Stimulated activated memory B cell treated with anti-CD40 and anti-IgM and Interleukin-4, amounts not matched to agents 10 μg/mL and 1 μg/mL and 100 μg/mL, for 72 hours (primary cell): ENCODE data around the gene NOTCH2.

Experiments
- ATAC-seq: fragments of 150-1000 bp; cut with Tn5 transposase; 2 replicates; pipeline ENCODE4 v1.10.0; 2021
- H3K27ac Mint-ChIP-seq: one replicate; pipeline ENCODE4 v1.8.0; 2022; ENCODE audit warnings: mild to moderate bottlenecking, mixed read lengths
- H3K27me3 Mint-ChIP-seq: one replicate; pipeline ENCODE4 v1.8.0; 2022; ENCODE audit warnings: mixed read lengths
- H3K36me3 Mint-ChIP-seq: one replicate; pipeline ENCODE4 v1.8.0; 2022; ENCODE audit warnings: mixed read lengths
- H3K4me1 Mint-ChIP-seq: one replicate; pipeline ENCODE4 v1.8.0; 2022; ENCODE audit warnings: mixed read lengths
- H3K4me3 Mint-ChIP-seq: one replicate; pipeline ENCODE4 v1.8.0; 2022; ENCODE audit warnings: mild to moderate bottlenecking, moderate library complexity, mixed read lengths
- H3K9me3 Mint-ChIP-seq: one replicate; pipeline ENCODE4 v1.8.0; 2022; ENCODE audit warnings: mixed read lengths

NOTCH2 gene

DNA sequence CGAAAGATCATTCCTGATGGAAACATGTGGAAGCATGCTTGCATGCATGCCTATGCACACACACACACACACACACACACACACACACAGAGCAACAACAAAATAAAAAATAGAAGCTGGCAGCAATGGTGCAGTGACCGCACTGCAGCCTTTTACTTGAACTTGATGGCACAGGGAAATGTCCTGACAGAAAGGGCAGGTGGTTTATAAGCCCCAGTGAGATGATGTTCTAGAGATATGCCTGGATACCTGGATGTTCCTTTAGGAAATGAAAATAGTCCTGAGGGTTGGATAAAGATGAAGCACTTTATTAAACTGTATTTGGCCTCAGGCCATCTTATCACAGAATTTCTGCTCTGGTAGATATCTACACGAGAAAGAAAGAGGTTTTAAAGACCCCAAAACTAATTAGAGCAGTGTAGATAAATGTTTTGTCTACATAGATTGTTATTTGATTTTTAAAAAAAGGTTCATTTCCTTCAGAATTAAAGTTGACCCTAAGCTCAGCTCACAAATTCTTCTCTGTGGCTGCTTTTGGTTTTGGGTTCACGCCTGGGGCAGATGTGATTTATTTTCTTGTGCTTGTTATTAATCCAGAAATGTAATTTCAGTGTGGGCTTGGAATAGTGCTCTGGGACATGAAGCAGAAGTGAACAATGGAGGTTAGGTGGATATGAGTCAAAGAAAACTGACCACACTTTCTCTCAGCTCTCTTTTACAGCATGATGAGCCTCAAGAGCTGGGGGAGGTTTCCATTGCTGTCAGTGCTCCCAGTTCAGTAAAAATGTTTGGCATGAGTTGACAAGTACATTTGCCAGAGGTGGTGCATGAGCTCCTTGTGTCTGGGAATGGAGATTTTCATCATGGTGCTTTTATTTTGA is 196.1 kb downstream of the NOTCH2 start:
- Mint-ChIP-seq H3K27me3 (peaks cover 17% of the 10 kb centered on the region), H3K36me3 (no peaks in the 10 kb centered on the region), H3K27ac (no peak overlapping the region), H3K9me3 (no peaks in the 10 kb centered on the region), H3K4me1 (peaks cover 7% of the 10 kb centered on the region), H3K4me3 (no peak overlapping the region)
- ATAC-seq, result peak; percentile 48

DNA sequence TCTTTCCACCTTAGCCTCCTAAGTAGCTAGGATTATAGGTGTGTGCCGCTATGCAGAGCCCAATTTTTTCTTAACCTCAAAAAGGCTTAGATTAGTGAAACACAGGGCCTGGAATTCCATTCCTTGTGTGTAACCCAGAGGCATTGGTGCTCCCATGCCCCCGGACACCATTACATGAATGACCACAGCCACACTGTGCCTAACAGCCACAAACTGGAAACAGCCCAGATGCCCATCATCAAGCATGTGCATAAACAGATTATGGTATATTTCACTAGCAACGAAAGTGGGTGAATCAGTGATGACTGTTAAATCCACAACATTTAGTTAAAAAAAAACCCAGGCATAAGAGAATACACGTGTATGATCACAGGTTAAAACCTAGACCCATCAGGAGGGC is 197.6 kb downstream of the NOTCH2 start:
- Mint-ChIP-seq H3K4me3 (no peak overlapping the region), H3K4me1 (peaks cover 7% of the 10 kb centered on the region), H3K9me3 (no peaks in the 10 kb centered on the region), H3K27ac (no peak overlapping the region), H3K27me3 (peaks cover 17% of the 10 kb centered on the region), H3K36me3 (no peaks in the 10 kb centered on the region)
- ATAC-seq, result no peak

DNA sequence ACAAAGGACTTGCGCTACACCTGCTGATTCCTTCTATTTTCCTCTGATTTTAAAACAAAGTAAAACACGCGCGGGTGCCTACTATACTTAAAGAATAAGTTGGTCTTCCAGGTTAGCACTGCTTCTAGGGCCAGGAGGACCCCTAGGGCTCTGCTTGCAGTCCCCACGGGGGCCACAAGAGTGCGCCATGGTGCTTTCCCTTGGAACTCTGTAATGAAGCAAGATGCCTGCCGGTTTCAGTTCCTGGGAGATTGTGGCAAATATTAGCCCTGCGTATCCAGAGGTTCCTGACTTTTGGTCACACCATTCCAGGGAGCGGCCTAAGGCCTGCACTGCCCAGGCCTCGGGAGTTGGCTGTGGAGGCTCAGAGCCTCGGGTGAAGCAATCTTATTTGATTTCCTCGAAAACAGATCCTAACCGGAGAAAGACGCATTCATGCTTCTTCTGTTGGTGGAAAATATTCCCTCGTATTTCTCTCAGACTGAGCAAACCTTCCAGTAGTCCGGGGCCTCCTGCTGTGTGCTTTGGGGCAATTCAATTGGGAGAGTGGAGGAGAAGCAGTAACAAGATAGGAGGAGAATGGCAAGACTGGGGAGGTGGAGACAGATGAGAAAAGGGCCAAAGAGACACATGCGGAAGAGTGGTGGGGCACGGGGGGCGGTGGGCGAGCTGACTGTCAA is 198.4 kb downstream of the NOTCH2 start:
- Mint-ChIP-seq H3K27ac (no peak overlapping the region), H3K27me3 (peaks cover 17% of the 10 kb centered on the region)
- ATAC-seq, result peak; percentile 58

DNA sequence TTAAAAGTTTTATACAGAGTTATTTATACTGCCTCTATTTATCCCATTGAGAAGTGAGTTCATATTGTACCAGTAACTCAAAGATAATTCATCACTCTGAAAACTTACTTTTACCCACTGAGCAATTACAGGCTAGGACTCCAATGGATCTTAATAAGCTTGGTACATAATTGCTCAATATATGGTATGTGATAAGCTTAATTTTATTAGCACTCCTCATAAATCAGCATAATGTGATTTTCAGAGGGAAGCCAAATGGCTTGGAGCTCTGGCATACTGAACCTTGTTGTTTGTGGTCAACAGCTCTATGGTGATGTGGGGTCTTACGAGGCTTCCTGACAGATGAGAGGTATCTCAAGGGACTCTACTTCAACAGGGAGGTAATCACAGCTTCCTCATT is 199.5 kb downstream of the NOTCH2 start:
- no peak overlapping the region for H3K4me3 Mint-ChIP-seq
- H3K27ac Mint-ChIP-seq, result no peak overlapping the region
- peaks cover 7% of the 10 kb centered on the region for H3K4me1 Mint-ChIP-seq

More for the DNA sequence above, 198.4 kb downstream of the NOTCH2 start:
- Mint-ChIP-seq H3K36me3 (no peaks in the 10 kb centered on the region), H3K4me1 (peaks cover 7% of the 10 kb centered on the region), H3K4me3 (no peak overlapping the region), H3K9me3 (no peaks in the 10 kb centered on the region)

DNA sequence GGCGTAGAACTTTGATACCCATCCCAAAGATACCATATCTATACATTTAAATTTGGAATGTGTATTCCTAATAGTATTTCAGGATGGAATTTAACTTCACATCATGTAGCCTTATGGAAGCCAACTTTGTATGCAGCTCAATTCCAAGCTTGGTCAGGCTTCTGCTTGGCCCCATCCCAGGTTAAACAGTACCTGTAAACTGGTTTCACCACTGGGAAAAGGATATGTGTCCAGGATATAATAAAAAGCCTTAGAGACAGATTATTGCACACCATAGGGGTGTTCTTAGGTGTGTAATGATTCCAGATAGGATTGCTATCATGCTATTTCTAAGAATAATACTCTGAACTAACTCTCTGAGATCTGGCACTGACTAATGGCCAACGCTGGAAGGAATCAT is 201.3 kb downstream of the NOTCH2 start:
- Mint-ChIP-seq H3K4me3 (no peak overlapping the region), H3K36me3 (no peaks in the 10 kb centered on the region), H3K27me3 (peaks cover 19% of the 10 kb centered on the region), H3K4me1 (peaks cover 7% of the 10 kb centered on the region), H3K27ac (no peak overlapping the region), H3K9me3 (no peaks in the 10 kb centered on the region)
- ATAC-seq, result no peak

More for the DNA sequence above, 199.5 kb downstream of the NOTCH2 start:
- no peak for ATAC-seq
- no peaks in the 10 kb centered on the region for H3K9me3 Mint-ChIP-seq
- H3K27me3 Mint-ChIP-seq, result peaks cover 17% of the 10 kb centered on the region
- H3K36me3 Mint-ChIP-seq, result no peaks in the 10 kb centered on the region

DNA sequence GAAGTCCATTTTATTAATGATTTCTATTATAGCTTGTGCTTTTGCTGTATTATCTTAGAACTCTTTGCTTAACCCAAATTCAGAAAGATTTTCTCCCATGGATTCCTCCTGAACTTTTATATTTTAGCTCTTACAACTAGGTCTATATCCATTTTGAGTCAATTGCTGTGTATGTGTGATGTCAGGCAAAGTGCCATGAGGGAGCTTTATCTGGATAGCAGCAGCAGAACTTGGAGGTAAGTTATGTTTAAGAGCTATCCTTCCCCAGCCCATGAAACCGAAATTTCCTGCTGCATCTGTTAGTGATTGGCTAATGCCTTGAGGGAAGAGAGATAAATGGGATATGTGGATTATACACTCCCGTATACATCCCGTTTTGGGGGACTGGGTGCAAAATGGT is 203.0 kb downstream of the NOTCH2 start:
- Mint-ChIP-seq H3K36me3 (no peaks in the 10 kb centered on the region), H3K9me3 (no peaks in the 10 kb centered on the region), H3K27ac (no peak overlapping the region), H3K4me3 (no peak overlapping the region), H3K27me3 (peaks cover 22% of the 10 kb centered on the region), H3K4me1 (peaks cover 7% of the 10 kb centered on the region)
- ATAC-seq, result no peak

DNA sequence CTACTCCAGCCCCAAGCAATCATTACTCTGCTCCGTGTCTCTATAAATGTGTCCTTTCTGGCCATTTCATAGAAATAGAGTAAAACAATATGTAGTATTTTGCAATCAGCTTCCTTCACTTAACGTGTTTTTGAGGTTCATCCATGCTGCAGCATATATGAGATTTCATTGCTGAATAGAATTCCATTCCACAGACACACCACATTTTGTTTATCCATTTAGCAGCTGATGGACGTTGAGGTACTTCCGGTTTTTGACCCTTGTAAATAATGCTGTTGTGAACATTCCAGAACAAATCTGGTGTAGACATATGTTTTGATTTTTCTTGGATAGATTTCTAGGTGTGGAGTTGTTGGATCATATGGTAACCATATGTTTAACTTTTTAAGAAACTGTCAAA is 203.8 kb downstream of the NOTCH2 start:
- Mint-ChIP-seq H3K4me1 (no peaks in the 10 kb centered on the region), H3K27me3 (peaks cover 17% of the 10 kb centered on the region), H3K4me3 (no peak overlapping the region), H3K27ac (no peak overlapping the region), H3K9me3 (no peaks in the 10 kb centered on the region), H3K36me3 (no peaks in the 10 kb centered on the region)
- no peak for ATAC-seq

DNA sequence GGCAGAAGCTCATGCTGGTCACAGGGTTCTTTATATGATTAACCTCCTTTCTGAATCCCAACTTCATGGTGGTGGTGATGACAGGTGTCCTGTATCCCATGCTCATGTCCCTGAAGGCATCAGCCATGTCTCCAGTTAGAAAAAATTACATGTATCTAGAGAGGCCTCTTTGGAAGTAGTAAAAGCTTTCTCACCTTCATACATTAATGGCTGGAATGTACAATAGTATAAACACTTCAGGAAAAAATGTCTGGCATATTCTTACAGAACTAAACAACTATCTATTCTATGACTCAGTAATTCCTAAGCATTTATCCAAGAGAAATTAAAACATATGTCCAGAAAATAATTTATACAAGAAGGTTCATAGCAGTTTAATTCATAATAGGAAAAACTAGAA is 207.2 kb downstream of the NOTCH2 start:
- no peak overlapping the region for H3K4me3 Mint-ChIP-seq
- no peaks in the 10 kb centered on the region for H3K4me1 Mint-ChIP-seq
- no peak overlapping the region for H3K27ac Mint-ChIP-seq
- H3K9me3 Mint-ChIP-seq, result no peaks in the 10 kb centered on the region
- H3K36me3 Mint-ChIP-seq, result no peaks in the 10 kb centered on the region
- peaks cover 38% of the 10 kb centered on the region for H3K27me3 Mint-ChIP-seq
- ATAC-seq, result no peak
